GM12878 (cell line): ENCODE measurements around the gene SMTNL2. TPM values are rescaled to one million over a fixed set of nuclear protein-coding genes. Genes with fewer than 3 reads are reported as not detected.

Source experiments
- ATAC-seq: fragments of 200-7000 bp; cut with Tn5 transposase; 3 replicates; pipeline ENCODE4 v1.9.1; 2020; ENCODE audit warnings: mild to moderate bottlenecking, moderate library complexity
- BruUV-seq: library from RNA; stranded (reverse); fragments of 400-500 nt; replicated peaks from 2 replicates; lab custom pipeline; 2021; lab: Mats Ljungman, UMichigan
- CTCF ChIA-PET: fragments of 300-600 bp; sonication (Branson Sonifier 250); formaldehyde crosslinking; extraction: SDS; loops from one replicate; lab custom pipeline; 2021; ENCODE audit warnings: inconsistent platforms; lab: Yijun Ruan, JAX
- POLR2A ChIA-PET: fragments of 350-600 bp; formaldehyde crosslinking; extraction: SDS; loops from one replicate; lab custom pipeline; 2021; ENCODE audit warnings: inconsistent platforms; lab: Charles Lee
- RAD21 ChIA-PET: fragments of 300-600 bp; sonication (Branson Sonifier 250); formaldehyde crosslinking; loops from one replicate; lab custom pipeline; 2023; ENCODE audit warnings: antibody characterized with exemption; ENCODE audit not compliant: unreplicated experiment; lab: Charles Lee
- SMC1A ChIA-PET: fragments of 300-600 bp; sonication (Branson Sonifier 250); formaldehyde crosslinking; loops from one replicate; lab custom pipeline; 2023; ENCODE audit not compliant: unreplicated experiment, uncharacterized antibody; lab: Charles Lee
- DNase-seq: peaks from one replicate; pipeline ENCODE4 v3.0.0-alpha.2; 2011; ENCODE audit warnings: low read depth, low spot score
- FAIRE-seq: peaks from 3 replicates; lab custom pipeline; 2011; peaks lifted over from hg19 to GRCh38; lab: Jason Lieb, UNC
- H2AFZ ChIP-seq: 2 replicates; pipeline ENCODE4 v1.6.0; 2011; ENCODE audit warnings: low read depth, low read length, control low read depth; ENCODE audit not compliant: control insufficient read depth
- H3K27ac ChIP-seq: 2 replicates; pipeline ENCODE4 v1.5.1; 2011; ENCODE audit warnings: control low read depth; ENCODE audit not compliant: control insufficient read depth, insufficient read depth
- H3K27me3 ChIP-seq, 2 experiments: replicated peaks in 1 of 2; 2 replicates each; pipeline versions ENCODE4 v1.6.0 to v1.6.1; 2011; ENCODE audit warnings: low read length in 1 of 2; ENCODE audit not compliant: control insufficient read depth in 2 of 2, insufficient read depth in 2 of 2
- H3K36me3 ChIP-seq, 2 experiments: 2 replicates each; pipeline ENCODE4 v1.5.1; 2011; ENCODE audit warnings: low read length in 1 of 2; ENCODE audit not compliant: control insufficient read depth in 2 of 2, insufficient read depth in 2 of 2
- H3K4me1 ChIP-seq: 2 replicates; pipeline ENCODE4 v1.6.1; 2011; ENCODE audit warnings: mild to moderate bottlenecking, low read length, moderate library complexity, mixed read lengths; ENCODE audit not compliant: control insufficient read depth, insufficient read depth
- H3K4me2 ChIP-seq: 2 replicates; pipeline ENCODE4 v1.6.0; 2011; ENCODE audit warnings: control low read depth; ENCODE audit not compliant: control insufficient read depth, insufficient read depth
- H3K4me3 ChIP-seq: fragments of 200-600 bp; sonication (generic); 2 replicates; pipeline ENCODE4 v1.5.1; 2016
- H3K79me2 ChIP-seq: 2 replicates; pipeline ENCODE4 v1.6.0; 2011; ENCODE audit warnings: low read length; ENCODE audit not compliant: control insufficient read depth, insufficient read depth
- H3K9ac ChIP-seq: 2 replicates; pipeline ENCODE4 v1.8.0; 2011; ENCODE audit warnings: low read length, control low read depth, mixed read lengths; ENCODE audit not compliant: control insufficient read depth, insufficient read depth
- H3K9me3 ChIP-seq: replicated peaks from 3 replicates; pipeline ENCODE4 v1.5.1; 2011; ENCODE audit warnings: mild to moderate bottlenecking, low read length; ENCODE audit not compliant: control insufficient read depth, insufficient read depth
- H4K20me1 ChIP-seq: 2 replicates; pipeline ENCODE4 v1.6.0; 2011; ENCODE audit not compliant: control insufficient read depth, insufficient read depth
- BACH1 ChIP-seq: fragments of 450-650 bp; IDR thresholded peaks from 2 replicates; pipeline ENCODE4 v1.6.1; 2017; ENCODE audit warnings: mild to moderate bottlenecking, borderline replicate concordance
- BHLHE40 ChIP-seq, 2 experiments: fragments of 450-650 bp in 1 of 2; IDR thresholded peaks; 2 replicates each; pipeline ENCODE4 v1.6.1; 2011 to 2017; ENCODE audit warnings: low read depth in 2 of 2, borderline replicate concordance in 1 of 2, improper control_type of control experiment in 1 of 2, low read length in 1 of 2, mild to moderate bottlenecking in 1 of 2
- CREB1 ChIP-seq: IDR thresholded peaks from 2 replicates; pipeline ENCODE4 v1.6.1; 2012; ENCODE audit warnings: low read depth, mild to moderate bottlenecking, inconsistent platforms
- E4F1 ChIP-seq: fragments of 450-650 bp; IDR thresholded peaks from 2 replicates; pipeline ENCODE4 v1.6.1; 2018; ENCODE audit warnings: borderline replicate concordance, mild to moderate bottlenecking; ENCODE audit not compliant: partially characterized antibody
- ELK1 ChIP-seq: IDR thresholded peaks from 2 replicates; pipeline ENCODE4 v1.6.1; 2012; ENCODE audit warnings: low read depth, low read length, improper control_type of control experiment
- EZH2 ChIP-seq: IDR thresholded peaks from 2 replicates; pipeline ENCODE4 v1.6.1; 2012; ENCODE audit warnings: low read depth, mild to moderate bottlenecking, control low read depth, inconsistent platforms, low read length, borderline replicate concordance; ENCODE audit not compliant: control insufficient read depth
- HDGF ChIP-seq: fragments of 450-650 bp; IDR thresholded peaks from 2 replicates; pipeline ENCODE4 v1.6.1; 2016; ENCODE audit warnings: antibody characterized with exemption
- IKZF2 ChIP-seq, 2 experiments: fragments of 450-650 bp; IDR thresholded peaks; 2 replicates each; pipeline ENCODE4 v1.6.1; 2017; ENCODE audit warnings: mild to moderate bottlenecking in 2 of 2, moderate library complexity in 2 of 2
- JUNB ChIP-seq: IDR thresholded peaks from 2 replicates; pipeline ENCODE4 v1.6.1; 2016; ENCODE audit warnings: antibody characterized with exemption, mild to moderate bottlenecking
- PAX8 ChIP-seq: fragments of 450-650 bp; IDR thresholded peaks from 2 replicates; pipeline ENCODE4 v1.6.1; 2017; ENCODE audit warnings: mild to moderate bottlenecking, moderate library complexity
- RUNX3 ChIP-seq: IDR thresholded peaks from 2 replicates; pipeline ENCODE4 v1.6.1; 2012; ENCODE audit warnings: low read length, inconsistent platforms
- SIN3A ChIP-seq: IDR thresholded peaks from 2 replicates; pipeline ENCODE4 v1.6.1; 2012; ENCODE audit warnings: low read depth, low read length, improper control_type of control experiment
- SPI1 ChIP-seq: IDR thresholded peaks from 2 replicates; pipeline ENCODE4 v1.6.1; 2011; ENCODE audit warnings: low read depth, mild to moderate bottlenecking, low read length, moderate library complexity, borderline replicate concordance; ENCODE audit not compliant: insufficient read depth
- whole genome bisulfite sequencing: methylation state at CpG from one replicate; pipeline ENCODE4 v1.1.6; 2016; ENCODE audit warnings: low lambda C conversion rate; ENCODE audit not compliant: insufficient replicate concordance, insufficient coverage; ENCODE audit errors: missing lambda C conversion rate; 5-methylcytosine and 5-hydroxymethylcytosine counted together
- in situ Hi-C: fragments of 300-500 bp; cut with MboI; formaldehyde crosslinking; loops from 9 replicates; pipeline ENCODE4 v1.14.3; 2018; ENCODE audit warnings: mixed read lengths
- intact Hi-C: fragments of 100-400 bp; cut with micrococcal nuclease; formaldehyde crosslinking; loops from one replicate; pipeline ENCODE4 v1.14.2; 2022; ENCODE audit not compliant: unreplicated experiment
- polyA plus RNA-seq, 11 experiments: library from polyadenylated mRNA; depleted of rRNA in 4 of 11; unstranded in 6 of 11; stranded (reverse) in 5 of 11; fragments of >200 nt; fragmentation: Nextera tagmentation in 4 of 11; fragmentation: Illumina TruSeq in 1 of 11; extraction: Ambion mirVana in 4 of 11; extraction: Trizol in 1 of 11; gene quantifications; 1 replicate in 1 of 11; 2 replicates in 10 of 11; pipeline versions ENCODE4 v1.2.1 to v1.2.3, GENCODE V29; 2011 to 2016; ENCODE audit warnings: inconsistent platforms in 2 of 11, missing spikeins in 2 of 11, low read depth in 1 of 11
- total RNA-seq, 4 experiments: library from RNA; depleted of rRNA in 3 of 4; stranded (reverse); fragments of >200 nt in 3 of 4; fragmentation: Illumina TruSeq in 1 of 4; extraction: Trizol in 1 of 4; gene quantifications; 2 replicates each; pipeline versions ENCODE4 v1.2.1 to v1.2.3, GENCODE V29; 2013 to 2021

SMTNL2 gene
- total and polyA plus RNA-seq, 10 of the 15 experiments (the other 5 are each of a cell fraction or from before 2014, with no cell fraction given): not detected

GRCh38 chr17:4582101-4582501 is 2.2 kb upstream of the SMTNL2 start:
- no peak overlapping the region for H3K27ac ChIP-seq
- ChIA-PET CTCF (no interaction called here), POLR2A (no interaction called here), RAD21 (no interaction called here)
- H2AFZ ChIP-seq: no peak overlapping the region
- no peak for FAIRE-seq
- H3K9me3 ChIP-seq: no peaks in the 10 kb centered on the region; the same call in 2 of the 3 replicates
- H3K9ac ChIP-seq: no peak overlapping the region
- in situ Hi-C loops: no loop called here
- no peaks in the 10 kb centered on the region for H3K79me2 ChIP-seq
- no peaks in the 10 kb centered on the region for H3K4me1 ChIP-seq
- ATAC-seq: no peak
- no peak overlapping the region for H3K4me3 ChIP-seq
- TF ChIP-seq SPI1 (no peak), BHLHE40 (IDR thresholded peaks at IDR 0.05; ENCODE audit: borderline replicate concordance in 1 of 2, low read depth in 2 of 2, low read length in 1 of 2) (no peak), SIN3A (no peak), RUNX3 (no peak)
- TF ChIP-seq, all 136 proteins: peak for 0
- no peak overlapping the region for H3K4me2 ChIP-seq
- no peaks in the 10 kb centered on the region; the same call in none of the 2 replicates for H4K20me1 ChIP-seq
- WGBS: 14% methylated on average over 7 of the region's 7 CpGs
- BruUV-seq: no TSS peak
- SMC1A ChIA-PET: no interaction called here
- no peak for DNase-seq
- intact Hi-C loops: no loop called here
- peaks cover 8% of the 10 kb centered on the region in 2 experiments; a peak in 3 of 4 replicates for H3K27me3 ChIP-seq
- no peaks in the 10 kb centered on the region for H3K36me3 ChIP-seq

- CTCF ChIA-PET: no interaction called here
- Histone ChIP-seq H3K4me1 (no peaks in the 10 kb centered on the region), H3K9ac (no peak overlapping the region), H3K4me2 (no peak overlapping the region), H2AFZ (no peak overlapping the region), H3K27ac (no peak overlapping the region), H3K36me3 (no peaks in the 10 kb centered on the region), H3K27me3 (peaks cover 8% of the 10 kb centered on the region in 2 experiments; a peak in 3 of 4 replicates), H3K9me3 (no peaks in the 10 kb centered on the region; the same call in 2 of the 3 replicates), H4K20me1 (no peaks in the 10 kb centered on the region; the same call in none of the 2 replicates), H3K4me3 (no peak overlapping the region), H3K79me2 (no peaks in the 10 kb centered on the region)
- RAD21 ChIA-PET: no interaction called here
- intact Hi-C loops (no loop called here), in situ Hi-C loops (no loop called here)
- SMC1A ChIA-PET: no interaction called here
- BruUV-seq: no TSS peak
- no peak for DNase-seq
- WGBS: 63% methylated on average over 8 of the region's 8 CpGs
- no peak for ATAC-seq
- FAIRE-seq: no peak
- POLR2A ChIA-PET: no interaction called here
- TF ChIP-seq CREB1 (no peak), BACH1 (no peak), ELK1 (no peak), HDGF (no peak), EZH2 (no peak), E4F1 (no peak), IKZF2 (IDR thresholded peaks at IDR 0.05) (no peak), PAX8 (no peak), JUNB (no peak)
Observed at GRCh38 chr17:4582691-4583090, 1.6 kb upstream of the SMTNL2 start.
